Esophagus squamous epithelium (tissue), 5 donors: ENCODE data around the gene CPXM1. TPM values are rescaled to one million over a fixed set of nuclear protein-coding genes. Genes with fewer than 3 reads are reported as not detected.

Source experiments
- DNase-seq: peaks from one replicate; lab custom pipeline; 2025; lab: John Stamatoyannopoulos, UW
- H3K27ac ChIP-seq, 4 donors: fragments of 200-600 bp; sonication (generic); one replicate each; pipeline ENCODE4 v1.5.1; 2016 to 2019; ENCODE audit warnings: mild to moderate bottlenecking in 1 of 4
- H3K27me3 ChIP-seq, 4 donors: fragments of 200-600 bp; sonication (generic); 1 replicate in 3 of 4; 2 replicates in 1 of 4; pipeline versions ENCODE4 v1.5.1 to v1.6.0; 2017 to 2021; ENCODE audit warnings: antibody characterized with exemption in 1 of 4
- H3K36me3 ChIP-seq, 3 donors: fragments of 200-600 bp; sonication (generic); one replicate each; pipeline ENCODE4 v1.5.1; 2016 to 2019
- H3K4me1 ChIP-seq, 3 donors: fragments of 200-600 bp; sonication (generic); one replicate each; pipeline ENCODE4 v1.5.1; 2017 to 2019
- H3K4me3 ChIP-seq, 4 donors: fragments of 200-600 bp; sonication (generic); 1 replicate in 3 of 4; 2 replicates in 1 of 4; pipeline ENCODE4 v1.5.1; 2016 to 2019; ENCODE audit warnings: mild to moderate bottlenecking in 2 of 4, moderate library complexity in 1 of 4
- H3K9me3 ChIP-seq, 3 donors: fragments of 200-600 bp; sonication (generic); one replicate each; pipeline ENCODE4 v1.5.1; 2016 to 2019
- POLR2A ChIP-seq, 4 donors: fragments of 450-650 bp; IDR thresholded peaks; one replicate each; pipeline ENCODE4 v1.6.1; 2017; ENCODE audit warnings: antibody characterized with exemption in 4 of 4, mild to moderate bottlenecking in 4 of 4, moderate library complexity in 3 of 4
- WGBS, 2 donors: methylation state at CpG; one replicate each; pipeline ENCODE4 v1.1.5; 2018; 5-methylcytosine and 5-hydroxymethylcytosine counted together
- intact Hi-C: fragments of 100-400 bp; cut with DNase I; formaldehyde crosslinking; loops from one replicate; pipeline ENCODE4 v1.15.0; 2022
- total RNA-seq, 4 donors: library from RNA; depleted of rRNA; stranded (reverse); fragments of >200 nt; gene quantifications; one replicate each; pipeline ENCODE4 v1.1.0, GENCODE V29; 2016
- TF ChIP-seq, protein P1 (sequence below), 6 experiments: fragments of 450-650 bp in 4 of 6; fragments of 200-600 bp in 2 of 6; sonication (generic) in 2 of 6; IDR thresholded peaks; one replicate each; pipeline ENCODE4 v1.5.1; 2016 to 2019; ENCODE audit warnings: antibody characterized with exemption in 6 of 6, mild to moderate bottlenecking in 4 of 6, moderate library complexity in 4 of 6
- donor health status: DM: yes; HTN: yes; CAD: no.

The CPXM1 gene
- total RNA-seq, 4 donors from 2014 or later, result 0.15 to 3.8 (median 0.93) TPM

DNA sequence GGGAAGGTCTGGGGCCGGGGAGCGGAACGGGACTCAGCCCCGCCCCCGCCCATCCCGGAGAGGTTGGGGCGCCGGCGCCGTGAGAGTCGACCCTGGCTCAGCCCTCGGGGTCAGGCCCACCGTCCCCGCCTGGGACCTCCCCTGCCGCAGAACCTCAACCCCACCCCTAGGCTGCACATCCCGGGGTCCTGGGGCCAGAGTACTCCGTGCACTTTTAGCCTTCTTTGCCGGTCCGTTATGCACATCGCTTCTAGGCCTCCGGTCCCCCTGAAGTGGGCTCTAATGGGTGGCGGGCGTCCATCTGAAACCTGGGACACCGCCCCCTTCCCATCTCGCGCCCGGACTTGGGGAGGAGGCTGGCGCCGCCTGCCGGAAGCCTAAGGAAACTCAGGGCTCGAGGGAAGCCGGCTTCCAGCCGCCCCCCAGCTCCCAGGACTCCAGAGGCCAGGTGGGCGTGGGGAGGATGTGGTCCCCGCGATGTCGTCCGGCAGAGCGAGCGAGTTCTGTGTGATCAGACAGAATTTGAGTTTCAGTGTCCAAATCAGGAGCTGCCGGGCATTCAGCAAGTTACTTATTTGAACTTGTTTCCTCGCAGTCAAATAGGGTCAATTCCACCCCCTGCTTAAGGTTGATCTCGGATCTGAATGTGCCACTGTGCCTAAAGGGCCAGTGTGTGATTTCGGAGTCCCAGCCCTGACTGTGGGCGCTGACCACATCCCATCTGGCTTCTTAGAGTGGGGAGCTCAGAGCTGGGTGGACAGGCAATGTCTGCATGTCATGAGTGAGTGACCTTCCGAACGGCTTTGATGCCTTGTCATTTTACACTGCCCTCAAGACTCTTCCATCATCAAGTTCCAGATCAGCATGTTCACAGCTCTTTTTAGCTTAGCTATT is 47.6 kb downstream of the CPXM1 start:
- TF ChIP-seq POLR2A (IDR thresholded peaks at IDR 0.05), result no peak
- TF ChIP-seq, protein P1, sequence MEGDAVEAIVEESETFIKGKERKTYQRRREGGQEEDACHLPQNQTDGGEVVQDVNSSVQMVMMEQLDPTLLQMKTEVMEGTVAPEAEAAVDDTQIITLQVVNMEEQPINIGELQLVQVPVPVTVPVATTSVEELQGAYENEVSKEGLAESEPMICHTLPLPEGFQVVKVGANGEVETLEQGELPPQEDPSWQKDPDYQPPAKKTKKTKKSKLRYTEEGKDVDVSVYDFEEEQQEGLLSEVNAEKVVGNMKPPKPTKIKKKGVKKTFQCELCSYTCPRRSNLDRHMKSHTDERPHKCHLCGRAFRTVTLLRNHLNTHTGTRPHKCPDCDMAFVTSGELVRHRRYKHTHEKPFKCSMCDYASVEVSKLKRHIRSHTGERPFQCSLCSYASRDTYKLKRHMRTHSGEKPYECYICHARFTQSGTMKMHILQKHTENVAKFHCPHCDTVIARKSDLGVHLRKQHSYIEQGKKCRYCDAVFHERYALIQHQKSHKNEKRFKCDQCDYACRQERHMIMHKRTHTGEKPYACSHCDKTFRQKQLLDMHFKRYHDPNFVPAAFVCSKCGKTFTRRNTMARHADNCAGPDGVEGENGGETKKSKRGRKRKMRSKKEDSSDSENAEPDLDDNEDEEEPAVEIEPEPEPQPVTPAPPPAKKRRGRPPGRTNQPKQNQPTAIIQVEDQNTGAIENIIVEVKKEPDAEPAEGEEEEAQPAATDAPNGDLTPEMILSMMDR (IDR thresholded peaks at IDR 0.05), result peak in 5 of 6 experiments; percentile 13 to 68 (median 62)
- WGBS, 2 donors, result 20 to 59% methylated on average over 3 to 5 of the region's 47 CpGs
- no peaks in the 10 kb centered on the region for H3K9me3 ChIP-seq
- H3K36me3 ChIP-seq, result no peaks in the 10 kb centered on the region
- peak overlapping the region; percentile 30 to 72 (median 46) for H3K4me3 ChIP-seq
- intact Hi-C loops, result no loop called here
- peaks cover 20 to 43% (median 20%) of the 10 kb centered on the region in 3 donors for H3K4me1 ChIP-seq
- peak overlapping the region in 2 of 4 donors; percentile 66 to 75 for H3K27ac ChIP-seq
- peaks cover 0 to 80% (median 3%) of the 10 kb centered on the region in 4 donors for H3K27me3 ChIP-seq
- DNase-seq, result no peak

DNA sequence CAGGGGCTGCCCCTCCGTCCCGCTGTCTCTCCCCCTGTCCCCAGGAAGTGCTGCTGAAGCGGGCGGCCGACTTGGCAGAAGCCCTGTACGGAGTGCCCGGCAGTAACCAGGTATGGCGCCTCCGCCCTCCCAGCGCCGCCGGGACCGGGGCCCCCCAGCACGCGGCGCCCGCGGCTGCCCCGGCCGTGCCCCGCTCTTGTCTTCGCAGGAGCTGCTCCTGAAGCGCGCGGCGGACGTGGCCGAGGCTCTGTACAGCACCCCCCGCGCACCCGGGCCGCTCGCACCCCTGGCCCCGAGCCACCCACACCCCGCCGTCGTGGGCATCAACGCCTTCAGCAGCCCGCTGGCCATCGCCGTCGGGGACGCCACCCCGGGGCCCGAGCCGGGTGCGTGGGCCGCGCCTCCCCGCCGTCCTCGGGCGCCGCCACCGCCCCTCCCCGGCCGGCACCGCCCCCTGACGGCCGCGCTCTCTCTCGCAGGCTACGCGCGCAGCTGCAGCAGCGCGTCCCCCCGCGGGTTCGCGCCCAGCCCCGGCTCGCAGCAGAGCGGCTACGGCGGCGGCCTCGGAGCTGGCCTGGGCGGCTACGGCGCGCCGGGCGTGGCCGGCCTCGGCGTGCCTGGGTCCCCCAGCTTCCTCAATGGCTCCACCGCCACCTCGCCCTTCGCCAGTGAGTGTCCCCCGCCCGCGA is 48.4 kb downstream of the CPXM1 start:
- intact Hi-C loops, result no loop called here
- no peaks in the 10 kb centered on the region for H3K36me3 ChIP-seq
- peak overlapping the region; percentile 30 to 72 (median 46) for H3K4me3 ChIP-seq
- H3K4me1 ChIP-seq, result peaks cover 20 to 43% (median 20%) of the 10 kb centered on the region in 3 donors
- H3K9me3 ChIP-seq, result no peaks in the 10 kb centered on the region
- TF ChIP-seq POLR2A (IDR thresholded peaks at IDR 0.05), result no peak
- TF ChIP-seq, protein P1 (IDR thresholded peaks at IDR 0.05), result peak in 2 of 6 experiments; percentile 33 to 42
- H3K27me3 ChIP-seq, result peaks cover 0 to 76% (median 3%) of the 10 kb centered on the region in 4 donors
- no peak for DNase-seq
- peak overlapping the region; percentile 46 to 75 (median 62) for H3K27ac ChIP-seq
- WGBS, 2 donors, result no CpG with 5 or more reads among the region's 93 CpGs

- peaks cover 0 to 70% (median 3%) of the 10 kb centered on the region in 4 donors for H3K27me3 ChIP-seq
- no peak for TF ChIP-seq POLR2A (IDR thresholded peaks at IDR 0.05)
- TF ChIP-seq, protein P1 (IDR thresholded peaks at IDR 0.05), result no peak
- H3K4me1 ChIP-seq, result peaks cover 20 to 43% (median 20%) of the 10 kb centered on the region in 3 donors
- no peaks in the 10 kb centered on the region for H3K36me3 ChIP-seq
- H3K9me3 ChIP-seq, result no peaks in the 10 kb centered on the region
- H3K27ac ChIP-seq, result peak overlapping the region; percentile 46 to 75 (median 62)
- DNase-seq, result no peak
- intact Hi-C loops, result no loop called here
- peak overlapping the region; percentile 30 to 72 (median 46) for H3K4me3 ChIP-seq
- 1 to 3% methylated on average over 10 to 12 of the region's 26 CpGs for WGBS, 2 donors
Observed at GRCh38 chr20:2751347-2751877, 49.0 kb downstream of the CPXM1 start.

DNA sequence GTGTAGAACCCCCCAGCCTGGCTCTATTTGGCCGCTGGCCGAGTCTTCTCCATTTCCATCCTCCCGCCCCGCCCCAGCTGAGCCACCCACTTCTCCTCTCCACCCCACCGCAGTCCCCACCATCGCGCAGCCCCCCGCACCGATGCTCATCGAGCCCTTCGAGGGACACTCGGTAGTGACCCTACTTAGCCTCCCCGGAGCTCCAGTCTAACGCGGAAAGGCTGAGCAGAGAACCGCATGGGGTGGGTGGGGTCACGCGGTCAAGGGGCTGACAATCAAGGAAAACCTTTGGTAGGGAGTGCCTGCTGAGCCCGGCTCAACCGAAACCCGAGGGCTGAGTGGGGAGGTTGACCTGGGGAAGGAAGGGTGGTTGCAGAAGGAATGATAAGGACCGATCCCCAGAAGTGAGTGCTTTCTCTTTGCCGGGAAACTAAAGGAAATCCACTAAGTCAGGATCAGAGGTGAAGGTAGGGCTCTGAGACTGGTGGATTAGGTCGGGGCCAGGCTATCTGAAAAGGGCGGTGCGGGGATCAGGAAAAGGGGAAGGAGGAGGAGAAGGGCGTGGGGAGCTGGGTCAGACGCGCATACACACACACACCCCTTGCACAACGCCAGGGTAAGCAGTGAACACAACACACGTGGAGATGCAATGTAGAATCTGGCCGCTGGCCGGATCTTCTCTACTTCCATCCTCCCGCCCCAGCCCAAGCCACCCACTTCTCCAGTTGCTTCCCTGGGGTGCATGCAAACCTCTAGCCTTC is 49.8 kb downstream of the CPXM1 start:
- no peaks in the 10 kb centered on the region for H3K9me3 ChIP-seq
- no peaks in the 10 kb centered on the region for H3K36me3 ChIP-seq
- peaks cover 0 to 63% (median 3%) of the 10 kb centered on the region in 4 donors for H3K27me3 ChIP-seq
- intact Hi-C loops, result no loop called here
- peak overlapping the region in 3 of 4 donors; percentile 42 to 72 (median 51) for H3K4me3 ChIP-seq
- TF ChIP-seq, protein P1 (IDR thresholded peaks at IDR 0.05), result peak in 1 of 6 experiments; percentile 21
- no peak for TF ChIP-seq POLR2A (IDR thresholded peaks at IDR 0.05)
- no peak for DNase-seq
- peak overlapping the region in 1 of 4 donors; percentile 21 for H3K27ac ChIP-seq
- peaks cover 20 to 43% (median 20%) of the 10 kb centered on the region in 3 donors for H3K4me1 ChIP-seq
- WGBS, 2 donors, result 6 to 10% methylated on average over 15 to 19 of the region's 34 CpGs
